Measurements from ENCODE around the gene KCNIP4. TPM values are rescaled to one million over a fixed set of nuclear protein-coding genes. Genes with fewer than 3 reads are reported as not detected.

Gene KCNIP4
- polyA plus RNA-seq, 6 donors from 2014 or later, result 0.14 to 0.22 (median 0.22) TPM; not detected in 3

DNA sequence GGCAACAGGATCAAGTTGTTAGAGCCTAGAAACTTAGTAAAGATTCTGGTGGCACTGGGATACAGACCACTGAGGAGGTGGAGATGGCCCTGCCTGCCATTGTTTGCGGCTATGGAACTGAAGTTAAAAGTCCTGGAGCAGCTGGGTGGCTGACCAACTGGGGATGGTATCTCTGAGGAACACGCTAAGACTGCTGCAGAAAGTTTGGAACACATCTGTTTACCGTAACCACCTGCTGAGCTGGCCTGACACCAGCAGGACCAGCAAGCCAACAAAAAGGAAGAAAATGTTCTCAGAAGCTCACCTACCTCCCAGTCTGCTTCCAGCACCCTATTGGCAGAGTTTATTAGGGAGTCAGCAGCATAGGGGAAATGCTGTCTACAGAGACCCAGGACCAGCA, 1265.7 kb downstream of the KCNIP4 start:
- ATAC-seq (ENCODE audit: low read depth in 2 of 2) (no peak), DNase-seq (no peak)
- Mint-ChIP-seq H3K36me3 (no peaks in the 10 kb centered on the region), H3K27me3 (peaks cover 20 to 33% (median 32%) of the 10 kb centered on the region in 3 donors), H3K9me3 (no peaks in the 10 kb centered on the region), H3K4me3 (no peak overlapping the region), H3K4me1 (no peaks in the 10 kb centered on the region), H3K27ac (no peak overlapping the region)

DNA sequence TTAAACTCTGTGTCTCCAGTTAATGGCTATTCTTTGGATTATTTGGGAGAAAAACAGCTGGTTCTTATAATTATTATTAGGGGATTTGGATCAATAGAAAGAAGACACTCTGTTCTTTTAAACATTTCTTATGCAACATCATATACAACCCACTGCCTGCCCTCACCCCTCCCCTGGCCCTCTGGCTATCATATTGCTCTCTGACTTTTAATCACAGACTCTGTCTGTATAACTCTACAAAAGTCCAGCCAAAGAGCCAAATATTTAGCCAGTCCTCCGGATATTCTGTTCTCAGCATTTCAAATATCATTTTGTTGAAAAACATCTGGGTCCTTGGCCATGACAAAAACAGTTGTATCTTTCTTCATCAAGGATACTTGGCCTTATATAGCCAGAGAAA, 1267.3 kb downstream of the KCNIP4 start:
- peaks cover 20 to 46% (median 33%) of the 10 kb centered on the region in 3 donors for H3K27me3 Mint-ChIP-seq
- H3K9me3 Mint-ChIP-seq, result no peaks in the 10 kb centered on the region
- no peak for DNase-seq
- no peak for ATAC-seq (ENCODE audit: low read depth in 2 of 2)
- no peak overlapping the region for H3K4me3 Mint-ChIP-seq
- no peaks in the 10 kb centered on the region for H3K4me1 Mint-ChIP-seq
- H3K36me3 Mint-ChIP-seq, result no peaks in the 10 kb centered on the region
- H3K27ac Mint-ChIP-seq, result no peak overlapping the region

DNA sequence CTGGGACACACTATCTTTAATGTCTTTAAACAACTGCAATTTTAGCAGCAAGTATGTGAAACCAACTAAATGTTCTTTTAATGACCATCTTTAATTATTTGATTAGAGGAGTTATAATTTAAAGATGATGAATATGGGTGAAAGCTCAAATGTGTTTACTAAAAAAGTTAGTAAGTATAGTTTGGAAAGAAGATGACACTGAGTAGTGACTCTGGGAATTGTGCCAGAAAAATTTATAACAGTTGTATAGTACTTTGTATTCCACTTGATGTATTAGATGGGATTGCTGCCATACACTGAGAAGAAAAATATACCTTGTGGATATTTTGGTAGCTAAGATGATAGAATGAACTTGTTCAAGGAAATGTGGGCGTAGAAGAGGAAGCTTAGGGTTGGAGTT, 1267.8 kb downstream of the KCNIP4 start:
- ATAC-seq (ENCODE audit: low read depth in 2 of 2) (no peak), DNase-seq (no peak)
- Mint-ChIP-seq H3K4me3 (no peak overlapping the region), H3K36me3 (no peaks in the 10 kb centered on the region), H3K9me3 (no peaks in the 10 kb centered on the region), H3K27ac (peak overlapping the region in 1 of 6 donors; percentile 8), H3K27me3 (peaks cover 20 to 51% (median 37%) of the 10 kb centered on the region in 3 donors), H3K4me1 (no peaks in the 10 kb centered on the region)

DNA sequence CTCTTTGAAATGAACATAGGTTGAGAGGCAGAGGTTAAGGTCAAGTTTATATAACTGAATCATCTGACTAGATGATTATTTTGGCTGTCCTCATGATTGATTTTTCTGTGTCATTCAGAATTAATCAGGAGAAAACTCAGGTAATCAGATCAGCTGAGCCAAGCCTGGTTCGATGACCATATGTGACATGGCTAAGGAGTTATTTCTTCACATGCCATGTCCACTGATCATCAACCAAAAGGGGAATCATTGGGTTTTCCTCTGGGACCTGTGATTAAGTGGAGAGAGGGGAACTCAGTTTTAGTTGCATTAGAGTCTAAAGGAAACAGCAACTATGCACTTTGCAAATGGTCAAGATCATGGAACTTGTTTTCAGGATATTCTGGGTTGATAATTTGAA, 1268.6 kb downstream of the KCNIP4 start:
- H3K4me1 Mint-ChIP-seq, result no peaks in the 10 kb centered on the region
- ATAC-seq (ENCODE audit: low read depth in 2 of 2) (no peak), DNase-seq (no peak)
- no peak overlapping the region for H3K27ac Mint-ChIP-seq
- peaks cover 20 to 53% (median 37%) of the 10 kb centered on the region in 3 donors for H3K27me3 Mint-ChIP-seq
- H3K36me3 Mint-ChIP-seq, result no peaks in the 10 kb centered on the region
- H3K9me3 Mint-ChIP-seq, result no peaks in the 10 kb centered on the region
- H3K4me3 Mint-ChIP-seq, result no peak overlapping the region

Measured in naive B cell (primary cell).